CD14-positive monocyte (primary cell): Measurements from ENCODE around the gene TMEM184C. TPM values are rescaled to one million over a fixed set of nuclear protein-coding genes. Genes with fewer than 3 reads are reported as not detected.

Experiments
- DNase-seq, 3 donors: peaks; one replicate each; pipeline ENCODE4 v3.0.0-alpha.2; 2011 to 2022
- H2AFZ ChIP-seq: 2 replicates; pipeline ENCODE4 v1.6.0; 2012; ENCODE audit warnings: mild to moderate bottlenecking, low read depth, low read length, inconsistent platforms; ENCODE audit not compliant: insufficient read depth, poor library complexity, severe bottlenecking
- H3K27ac ChIP-seq, 2 donors: 1 replicate in 1 of 2; 2 replicates in 1 of 2; pipeline ENCODE4 v1.5.1; 2012 to 2013; ENCODE audit warnings: low read length in 2 of 2, control low read depth in 1 of 2, inconsistent platforms in 1 of 2, low read depth in 1 of 2, mild to moderate bottlenecking in 1 of 2
- H3K27me3 ChIP-seq, 2 donors: one replicate each; pipeline versions ENCODE4 v1.6.0 to v1.6.1; 2011 to 2013; ENCODE audit warnings: low read length in 2 of 2; ENCODE audit not compliant: control insufficient read depth in 2 of 2, insufficient read depth in 2 of 2
- H3K36me3 ChIP-seq, 2 donors: replicated peaks in 1 of 2; 1 replicate in 1 of 2; 2 replicates in 1 of 2; pipeline versions ENCODE4 v1.5.1 to v1.6.1; 2012 to 2013; ENCODE audit warnings: low read length in 2 of 2, control low read depth in 1 of 2, inconsistent platforms in 1 of 2, mild to moderate bottlenecking in 1 of 2; ENCODE audit not compliant: insufficient read depth in 2 of 2, control insufficient read depth in 1 of 2
- H3K4me1 ChIP-seq, 2 donors: 1 replicate in 1 of 2; 2 replicates in 1 of 2; pipeline versions ENCODE4 v1.5.1 to v1.6.1; 2012 to 2013; ENCODE audit warnings: low read length in 2 of 2, control low read depth in 1 of 2, inconsistent platforms in 1 of 2, mild to moderate bottlenecking in 1 of 2, moderate library complexity in 1 of 2; ENCODE audit not compliant: insufficient read depth in 2 of 2, control insufficient read depth in 1 of 2
- H3K4me2 ChIP-seq: replicated peaks from 2 replicates; pipeline ENCODE3; 2012; ENCODE audit warnings: low read length, moderate library complexity, mild to moderate bottlenecking; ENCODE audit not compliant: poor library complexity, severe bottlenecking; ENCODE audit errors: extremely low read depth
- H3K4me3 ChIP-seq, 3 experiments: fragments of 200-600 bp in 1 of 3; sonication (generic) in 1 of 3; replicated peaks in 1 of 3; 1 replicate in 2 of 3; 2 replicates in 1 of 3; pipeline ENCODE4 v1.5.1; 2011 to 2013; ENCODE audit warnings: low read length in 3 of 3, mild to moderate bottlenecking in 3 of 3, control low read depth in 2 of 3, low read depth in 2 of 3, inconsistent platforms in 1 of 3, moderate library complexity in 1 of 3
- H3K79me2 ChIP-seq: 2 replicates; pipeline ENCODE4 v1.6.0; 2012; ENCODE audit warnings: mild to moderate bottlenecking, control low read depth, inconsistent platforms, low read length, moderate library complexity; ENCODE audit not compliant: insufficient read depth
- H3K9ac ChIP-seq: 2 replicates; pipeline ENCODE4 v1.6.0; 2017; ENCODE audit warnings: low read length, mild to moderate bottlenecking; ENCODE audit not compliant: insufficient read depth, poor library complexity, severe bottlenecking
- H3K9me3 ChIP-seq, 2 donors: replicated peaks in 1 of 2; 1 replicate in 1 of 2; 2 replicates in 1 of 2; pipeline versions ENCODE4 v1.5.1 to v1.6.1; 2012 to 2013; ENCODE audit warnings: low read length in 2 of 2, control low read depth in 1 of 2; ENCODE audit not compliant: control insufficient read depth in 1 of 2, insufficient read depth in 1 of 2
- H4K20me1 ChIP-seq: 2 replicates; pipeline ENCODE4 v1.6.0; 2012; ENCODE audit warnings: mild to moderate bottlenecking, low read length, control low read depth, moderate library complexity; ENCODE audit not compliant: insufficient read depth
- H3K27ac Mint-ChIP-seq, 7 donors: one replicate each; pipeline ENCODE4 v1.8.0; 2020; ENCODE audit warnings: mild to moderate bottlenecking in 7 of 7, mixed read lengths in 7 of 7, moderate library complexity in 6 of 7, inconsistent platforms in 2 of 7
- H3K27me3 Mint-ChIP-seq, 3 donors: one replicate each; pipeline ENCODE4 v1.8.0; 2021 to 2022; ENCODE audit warnings: low read depth in 3 of 3, mild to moderate bottlenecking in 3 of 3, mixed read lengths in 3 of 3, moderate library complexity in 3 of 3, inconsistent platforms in 1 of 3
- H3K36me3 Mint-ChIP-seq, 2 donors: one replicate each; pipeline ENCODE4 v1.8.0; 2020; ENCODE audit warnings: mixed read lengths in 2 of 2, inconsistent platforms in 1 of 2, mild to moderate bottlenecking in 1 of 2
- H3K4me1 Mint-ChIP-seq: one replicate; pipeline ENCODE4 v1.8.0; 2020; ENCODE audit warnings: mild to moderate bottlenecking, mixed read lengths
- H3K4me3 Mint-ChIP-seq, 2 donors: one replicate each; pipeline ENCODE4 v1.8.0; 2020; ENCODE audit warnings: mild to moderate bottlenecking in 2 of 2, mixed read lengths in 2 of 2, moderate library complexity in 1 of 2
- H3K9me3 Mint-ChIP-seq, 7 donors: one replicate each; pipeline ENCODE4 v1.8.0; 2020 to 2022; ENCODE audit warnings: mixed read lengths in 7 of 7, mild to moderate bottlenecking in 6 of 7, moderate library complexity in 6 of 7, inconsistent platforms in 2 of 7
- CTCF ChIP-seq: fragments of 200-600 bp; IDR thresholded peaks from one replicate; pipeline ENCODE4 v1.8.0; 2022; ENCODE audit warnings: antibody characterized with exemption, mild to moderate bottlenecking
- WGBS: methylation state at CpG from one replicate; pipeline ENCODE4 v1.1.5; 2013; ENCODE audit warnings: missing lambda C conversion rate; ENCODE audit not compliant: insufficient coverage; 5-methylcytosine and 5-hydroxymethylcytosine counted together
- intact Hi-C, 2 donors: fragments of 100-400 bp; cut with micrococcal nuclease; formaldehyde crosslinking; loops; one replicate each; pipeline versions ENCODE4 v1.15.0 to v1.15.1; 2023
- polyA plus RNA-seq, 3 donors: library from polyadenylated mRNA; depleted of rRNA in 1 of 3; unstranded in 2 of 3; stranded (reverse) in 1 of 3; fragments of 300-500 nt in 2 of 3; fragments of >200 nt in 1 of 3; fragmentation: Illumina TruSeq in 2 of 3; gene quantifications; 1 replicate in 2 of 3; 2 replicates in 1 of 3; pipeline ENCODE4 v1.2.3, GENCODE V29; 2012 to 2021

Gene TMEM184C
- polyA plus RNA-seq, 3 donors = 7.5 to 36.4 (median 20.7) TPM

- Histone ChIP-seq H3K9me3 (no peaks in the 10 kb centered on the region), H3K27me3 (no peaks in the 10 kb centered on the region), H3K36me3 (no peaks in the 10 kb centered on the region), H3K9ac (no peak overlapping the region), H3K4me3 (no peak overlapping the region), H3K27ac (no peak overlapping the region), H3K4me1 (no peaks in the 10 kb centered on the region), H3K79me2 (no peaks in the 10 kb centered on the region), H3K4me2 (no peak overlapping the region), H4K20me1 (no peaks in the 10 kb centered on the region), H2AFZ (no peak overlapping the region)
- H3K36me3 Mint-ChIP-seq = no peaks in the 10 kb centered on the region
- no peak overlapping the region for H3K27ac Mint-ChIP-seq
- no peak overlapping the region for H3K4me3 Mint-ChIP-seq
- H3K9me3 Mint-ChIP-seq = peaks cover 0 to 2% (median 0%) of the 10 kb centered on the region in 7 donors
- DNase-seq = no peak
- WGBS = no CpG with 5 or more reads among the region's 1 CpG
- peaks cover 3 to 6% (median 4%) of the 10 kb centered on the region in 3 donors for H3K27me3 Mint-ChIP-seq
- intact Hi-C loops = no loop called here
- TF ChIP-seq CTCF = no peak
- H3K4me1 Mint-ChIP-seq = no peaks in the 10 kb centered on the region
Measured at GRCh38 chr4:147596377-147596776, 20.8 kb upstream of the TMEM184C start.

GRCh38 chr4:147596981-147597380 is 20.2 kb upstream of the TMEM184C start:
- Histone ChIP-seq H3K4me3 (no peak overlapping the region), H3K27ac (no peak overlapping the region), H3K27me3 (no peaks in the 10 kb centered on the region), H2AFZ (no peak overlapping the region), H3K4me1 (no peaks in the 10 kb centered on the region), H3K9me3 (no peaks in the 10 kb centered on the region), H3K4me2 (no peak overlapping the region), H3K36me3 (no peaks in the 10 kb centered on the region), H4K20me1 (no peaks in the 10 kb centered on the region), H3K9ac (no peak overlapping the region), H3K79me2 (no peaks in the 10 kb centered on the region)
- no peak for DNase-seq
- no peak for TF ChIP-seq CTCF
- Mint-ChIP-seq H3K9me3 (peaks cover 0 to 2% (median 0%) of the 10 kb centered on the region in 7 donors), H3K27ac (no peak overlapping the region), H3K27me3 (peaks cover 3 to 8% (median 4%) of the 10 kb centered on the region in 3 donors), H3K4me1 (no peaks in the 10 kb centered on the region), H3K36me3 (no peaks in the 10 kb centered on the region), H3K4me3 (no peak overlapping the region)
- intact Hi-C loops = no loop called here
- WGBS = no CpG with 5 or more reads among the region's 1 CpG
